NCI-H446 treated with DMSO at 0.1 percent for 48 hours (cell line): ENCODE results near the gene ANGPTL8.

Source experiments
- DNase-seq: peaks from one replicate; lab custom pipeline; 2025; lab: John Stamatoyannopoulos, UW

The ANGPTL8 gene

DNA sequence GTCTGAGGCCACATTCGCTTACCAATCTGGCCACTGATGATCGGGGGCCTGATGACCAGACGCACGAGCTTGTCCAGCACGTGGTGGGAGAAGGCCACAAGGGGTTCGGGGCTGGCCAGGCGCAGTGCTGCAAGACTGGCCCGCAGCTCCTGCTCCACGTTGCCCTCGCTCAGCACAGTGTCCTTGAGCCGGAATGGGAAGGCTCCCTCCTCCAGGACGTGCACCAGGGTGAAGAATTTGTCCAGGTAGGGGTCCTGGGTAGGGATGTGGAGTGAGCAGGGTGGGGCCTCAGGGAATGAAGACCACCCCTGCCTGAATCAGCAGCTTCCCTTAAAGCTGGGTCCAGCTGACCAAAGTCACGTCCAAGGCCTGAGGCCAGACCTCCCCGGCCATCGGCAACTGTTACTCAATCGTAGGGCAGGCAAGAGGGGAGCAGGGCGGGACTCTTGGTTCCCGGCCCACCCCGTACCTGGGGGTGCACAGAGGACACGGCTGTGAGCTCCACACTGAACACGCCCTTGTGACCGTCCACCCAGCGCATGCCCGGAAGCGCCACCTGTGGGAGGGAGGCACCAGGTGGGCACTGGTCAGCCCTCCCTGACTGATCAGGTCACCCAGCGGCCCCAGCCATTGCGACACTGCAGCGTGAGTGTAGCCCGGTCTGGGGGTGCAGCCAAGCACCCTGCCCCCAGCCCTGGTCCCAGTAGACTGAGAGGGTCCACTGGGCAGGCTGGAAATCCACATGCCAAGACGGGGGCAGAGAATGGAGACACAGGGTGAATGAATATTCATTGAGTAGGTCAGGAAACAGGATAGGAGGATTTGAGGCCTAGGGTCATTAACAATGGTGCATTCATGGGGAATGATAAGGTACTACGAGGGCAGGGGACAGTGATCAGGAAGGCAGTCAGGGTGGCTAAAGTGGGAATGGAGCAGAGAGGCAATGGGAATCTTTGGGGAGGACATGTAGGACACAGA is 2.8 kb upstream of the ANGPTL8 start:
- no peak for DNase-seq

DNA sequence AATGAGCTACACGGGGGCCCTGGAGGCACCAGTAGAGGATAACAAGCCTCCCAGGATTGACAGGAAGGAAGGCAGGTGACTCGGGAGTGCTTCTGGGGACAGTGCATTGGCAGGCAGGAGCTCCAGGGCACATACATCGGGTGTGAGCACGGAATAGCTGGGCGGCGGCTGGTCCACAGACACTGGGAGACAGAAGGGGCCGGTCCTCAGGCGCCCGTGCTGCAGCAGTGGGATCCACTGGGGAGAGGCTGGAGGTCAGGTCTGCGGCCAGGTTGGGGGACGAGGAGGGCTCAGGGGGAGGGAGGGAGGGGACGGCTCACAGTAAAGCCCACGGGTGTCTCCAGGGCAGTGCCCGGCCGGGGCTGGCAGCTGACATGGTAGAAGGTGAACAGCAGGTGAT is 2.1 kb upstream of the ANGPTL8 start:
- no peak for DNase-seq

DNA sequence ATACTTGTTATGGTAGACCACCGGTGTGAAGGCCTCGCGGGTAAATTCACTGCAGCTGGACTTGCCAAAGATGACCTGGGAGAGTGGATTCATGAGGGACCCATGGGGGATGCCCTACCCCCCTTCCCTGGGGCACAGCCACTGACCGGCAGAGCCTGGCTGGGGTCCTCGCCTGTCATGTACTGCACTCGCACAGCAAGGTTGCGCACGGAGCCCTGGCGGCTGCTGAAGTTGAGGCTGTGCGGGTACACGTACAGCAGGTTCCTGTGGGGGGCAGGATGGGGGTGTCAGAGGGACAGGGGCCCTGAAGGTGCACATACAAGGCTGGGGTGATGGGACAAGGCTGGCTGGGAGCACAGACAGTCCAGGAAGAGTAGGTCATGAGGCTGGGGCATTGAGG is 1.4 kb upstream of the ANGPTL8 start:
- no peak for DNase-seq

DNA sequence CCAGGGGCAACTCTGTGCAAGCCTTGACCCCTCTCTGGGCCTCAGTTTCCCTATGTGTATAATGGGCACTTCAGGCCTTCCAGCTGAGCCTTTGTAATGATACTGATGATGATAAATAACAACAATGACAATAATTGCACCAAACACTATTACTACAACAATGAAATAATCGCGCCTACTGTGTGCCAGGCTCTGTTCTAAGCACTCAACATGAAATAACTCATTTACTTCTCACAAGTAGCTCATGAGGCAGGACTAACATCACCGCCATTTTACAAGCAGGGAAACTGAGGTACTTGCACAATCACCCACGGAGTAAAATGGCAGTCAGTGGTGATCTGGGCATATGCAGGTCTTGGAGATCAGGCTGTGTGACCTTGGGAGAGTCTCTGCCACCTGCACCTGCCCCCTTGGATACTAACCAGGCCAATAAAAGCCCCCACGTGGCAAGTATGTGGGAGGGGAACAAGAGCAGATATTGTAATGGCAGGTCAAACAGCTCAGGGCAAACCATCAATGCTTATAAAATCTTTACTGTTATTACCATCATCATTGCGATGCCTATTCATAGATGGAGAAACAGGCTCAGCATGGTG is 540 bp upstream of the ANGPTL8 start:
- no peak for DNase-seq

DNA sequence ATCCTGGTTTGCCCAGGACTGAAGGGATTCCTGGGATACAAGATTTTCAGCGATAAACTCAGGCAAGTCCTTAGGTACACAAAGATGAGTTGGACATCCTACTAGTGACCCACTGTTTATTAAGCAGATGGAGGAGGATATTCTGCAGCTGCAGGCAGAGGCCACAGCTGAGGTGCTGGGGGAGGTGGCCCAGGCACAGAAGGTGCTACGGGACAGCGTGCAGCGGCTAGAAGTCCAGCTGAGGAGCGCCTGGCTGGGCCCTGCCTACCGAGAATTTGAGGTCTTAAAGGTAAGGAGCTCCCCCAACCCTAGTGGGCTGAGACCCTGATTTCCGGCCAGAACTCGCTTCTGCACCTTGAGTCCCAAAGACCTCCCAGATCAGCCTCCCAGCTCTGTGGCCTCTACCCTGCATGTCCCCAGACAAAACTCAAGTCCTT is 607 bp downstream of the ANGPTL8 start:
- DNase-seq = no peak

DNA sequence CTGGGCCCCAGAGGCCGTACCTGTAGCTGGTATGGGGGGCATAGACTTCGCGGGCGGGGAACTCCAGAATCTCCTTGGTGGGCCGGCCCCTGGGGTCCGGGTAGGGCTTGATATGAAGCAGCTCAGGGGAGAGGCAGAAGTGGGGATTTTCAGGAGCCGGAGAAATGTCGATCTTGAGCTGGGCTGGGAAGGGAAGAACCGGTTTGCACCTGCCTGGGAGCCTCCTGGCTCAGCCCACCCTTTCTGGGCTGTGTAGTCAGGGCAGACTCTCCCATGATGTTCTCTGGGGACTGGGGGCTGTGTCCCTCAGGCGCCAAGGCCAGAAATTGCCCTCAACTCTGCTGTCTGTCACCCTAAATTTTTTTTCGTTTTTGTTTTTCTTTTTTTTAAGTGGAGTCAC is 2.6 kb downstream of the ANGPTL8 start:
- DNase-seq = no peak

DNA sequence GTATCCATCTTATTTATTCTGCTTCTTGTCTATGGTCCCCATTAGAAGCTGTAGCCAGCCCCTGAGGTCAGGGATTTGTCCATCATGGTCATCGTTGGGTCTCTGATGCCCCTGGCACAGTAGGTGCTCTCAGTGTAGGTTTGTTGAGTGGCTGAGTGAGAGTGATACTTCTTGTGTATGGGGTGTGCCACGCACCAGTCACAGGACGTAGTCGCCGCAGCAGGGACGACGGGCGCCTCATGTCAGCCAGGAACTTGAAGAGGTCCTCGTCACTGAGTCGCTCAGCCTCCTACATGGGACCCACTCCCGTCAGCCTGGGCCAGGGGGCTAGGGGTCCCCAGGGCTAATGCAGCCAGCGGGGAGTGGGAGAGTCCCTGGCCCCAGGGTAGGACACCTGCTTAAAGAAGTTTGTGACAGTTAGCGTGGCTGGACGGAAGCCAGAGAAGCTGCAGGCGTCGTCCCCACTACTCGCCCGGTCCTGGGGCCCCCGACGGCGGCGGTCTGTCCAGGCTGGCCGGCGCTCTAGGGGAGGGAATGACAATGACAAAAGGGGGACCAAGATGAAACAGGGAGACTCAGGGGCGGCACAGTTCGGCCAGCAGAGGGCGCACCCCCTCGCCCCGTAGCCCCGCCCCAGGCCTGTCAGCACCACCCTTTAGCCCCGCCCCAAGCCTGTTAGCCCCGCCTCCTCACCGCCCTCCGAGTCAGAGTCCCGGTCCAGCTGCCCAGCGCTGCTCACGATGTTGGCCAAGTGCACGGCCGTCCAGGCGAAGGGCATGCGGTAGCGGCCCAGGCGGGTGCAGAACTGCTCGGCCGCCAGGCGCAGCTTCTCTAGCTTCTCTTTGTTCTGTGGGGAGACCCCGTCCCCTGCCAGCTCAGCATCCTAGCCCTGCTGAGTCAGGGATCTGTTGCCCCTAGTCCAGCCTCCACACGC is 3.7 kb downstream of the ANGPTL8 start:
- no peak for DNase-seq

DNA sequence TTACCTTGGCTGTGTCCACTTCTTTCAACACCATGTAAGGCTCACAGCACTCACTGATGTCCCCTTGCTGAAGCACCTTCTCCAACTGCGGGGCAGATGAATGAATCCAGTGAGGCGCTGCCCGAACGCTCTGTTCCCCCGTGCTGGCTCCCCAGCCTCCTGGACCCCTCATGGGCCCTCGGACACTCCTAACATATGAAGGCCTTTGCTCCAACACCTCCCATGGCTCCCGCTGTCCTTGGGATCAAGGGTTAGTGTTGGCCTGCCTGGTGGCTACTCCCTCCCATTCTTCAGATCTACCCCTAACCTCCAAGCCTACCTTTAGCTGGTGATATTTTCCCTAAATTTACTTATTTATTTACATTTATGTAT is 4.4 kb downstream of the ANGPTL8 start:
- DNase-seq = no peak

DNA sequence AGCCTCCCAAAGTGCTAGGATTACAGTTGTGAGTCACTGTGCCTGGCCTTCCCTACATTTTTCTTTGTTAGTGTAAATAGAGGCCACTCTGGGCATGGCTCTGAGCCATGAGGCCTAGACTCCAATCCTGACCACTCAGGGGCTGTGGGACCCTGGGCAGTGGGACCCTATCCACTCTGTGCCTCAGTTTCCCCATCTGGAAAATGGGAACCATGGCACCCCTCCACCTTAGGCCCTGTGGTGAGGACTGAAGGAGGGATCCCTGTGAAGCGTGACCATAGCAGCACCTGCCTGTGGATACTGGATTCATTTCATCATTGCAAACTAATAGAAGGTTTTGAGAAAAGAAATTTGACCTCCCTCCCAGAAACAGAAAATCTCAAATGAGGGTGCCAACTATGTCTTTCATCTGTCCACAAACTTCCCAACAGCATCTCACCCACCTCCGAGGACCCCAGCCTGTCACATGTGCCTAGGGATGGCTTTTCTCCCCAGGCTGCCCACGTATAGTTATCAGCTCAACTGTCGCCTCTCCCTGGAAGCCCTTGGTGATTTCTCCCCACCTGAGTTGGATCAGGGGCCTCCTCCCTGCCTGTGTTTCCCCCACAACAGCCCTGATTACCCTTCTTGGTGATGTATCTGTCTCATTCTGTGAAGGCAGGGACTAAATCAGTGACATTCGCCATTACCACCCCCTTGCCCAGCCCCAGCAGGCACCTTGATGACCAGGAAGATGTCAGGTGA is 5.6 kb downstream of the ANGPTL8 start:
- DNase-seq = no peak

DNA sequence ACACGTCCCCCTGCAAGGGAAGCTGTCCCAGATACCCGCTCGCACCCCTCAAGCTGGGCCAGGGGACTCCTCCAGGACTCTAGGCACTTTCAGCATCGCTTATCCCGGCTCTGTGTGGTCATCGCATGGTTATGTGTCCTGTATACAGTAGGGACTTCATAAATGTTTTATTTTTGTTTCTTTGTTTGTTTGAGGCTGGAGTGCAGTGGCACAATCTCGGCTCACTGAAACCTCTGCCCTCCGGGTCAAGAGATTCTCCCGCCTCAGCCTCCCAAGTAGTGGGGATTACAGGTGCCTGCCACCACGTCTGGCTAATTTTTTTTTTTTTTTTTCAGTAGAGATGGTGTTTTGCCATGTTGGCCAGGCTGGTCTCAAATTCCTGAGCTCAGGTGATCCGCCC is 7.5 kb downstream of the ANGPTL8 start:
- no peak for DNase-seq

DNA sequence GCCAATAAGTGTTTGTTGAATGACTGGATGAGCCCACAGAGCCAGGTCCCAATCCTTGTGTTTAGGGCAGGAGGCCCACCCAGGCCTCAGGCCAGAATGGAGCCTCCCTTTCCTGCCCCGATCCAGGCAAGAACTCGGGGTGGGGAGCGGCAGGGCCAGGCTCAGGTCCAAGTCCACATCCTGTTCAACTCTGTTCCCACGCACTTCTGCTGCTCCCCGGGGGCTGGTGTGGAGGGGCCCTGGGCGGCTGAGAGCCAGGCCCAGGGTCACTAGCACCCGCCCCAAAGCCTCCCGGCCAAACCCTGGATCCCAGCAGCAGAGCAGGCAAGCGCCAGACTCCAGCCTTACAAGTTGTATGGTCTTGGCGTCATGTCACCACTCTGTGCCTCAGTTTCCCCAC is 8.0 kb downstream of the ANGPTL8 start:
- DNase-seq = no peak

DNA sequence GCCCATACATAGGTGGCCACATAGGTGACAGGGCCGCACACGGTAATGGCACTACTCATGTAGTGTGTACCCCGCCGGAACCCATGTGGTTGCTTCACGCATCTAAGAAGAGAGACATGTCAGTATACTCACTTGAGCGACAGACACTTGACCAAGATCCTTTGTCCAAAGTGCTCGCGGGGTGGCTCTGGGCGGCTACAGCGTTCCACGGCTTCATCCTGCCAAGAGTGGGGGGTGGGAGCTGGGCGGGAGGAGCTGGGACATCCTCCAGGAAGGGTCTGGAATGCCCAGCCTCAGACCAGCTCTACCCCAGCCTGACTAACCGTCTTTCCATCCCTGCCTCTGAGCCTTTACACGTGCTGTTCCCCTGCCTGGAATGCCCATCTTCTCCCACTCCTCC is 8.5 kb downstream of the ANGPTL8 start:
- DNase-seq = no peak

DNA sequence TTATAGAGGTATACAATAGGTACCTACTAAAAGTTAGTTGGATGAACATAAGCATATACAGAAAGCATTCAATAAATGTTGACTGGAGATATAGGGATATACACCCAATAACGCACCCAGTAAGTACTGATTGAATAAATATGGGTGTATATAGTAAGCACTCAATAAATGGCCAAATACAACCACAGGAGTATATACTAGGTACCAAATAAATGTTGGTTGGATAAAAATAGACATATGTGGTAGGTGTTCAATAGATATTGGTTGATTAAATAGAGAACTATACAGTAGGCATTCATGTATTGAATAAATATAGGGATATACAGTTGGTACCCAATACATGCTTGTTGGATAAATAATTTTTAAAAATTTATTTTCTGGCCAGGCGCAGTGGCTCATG is 9.4 kb downstream of the ANGPTL8 start:
- DNase-seq = no peak

DNA sequence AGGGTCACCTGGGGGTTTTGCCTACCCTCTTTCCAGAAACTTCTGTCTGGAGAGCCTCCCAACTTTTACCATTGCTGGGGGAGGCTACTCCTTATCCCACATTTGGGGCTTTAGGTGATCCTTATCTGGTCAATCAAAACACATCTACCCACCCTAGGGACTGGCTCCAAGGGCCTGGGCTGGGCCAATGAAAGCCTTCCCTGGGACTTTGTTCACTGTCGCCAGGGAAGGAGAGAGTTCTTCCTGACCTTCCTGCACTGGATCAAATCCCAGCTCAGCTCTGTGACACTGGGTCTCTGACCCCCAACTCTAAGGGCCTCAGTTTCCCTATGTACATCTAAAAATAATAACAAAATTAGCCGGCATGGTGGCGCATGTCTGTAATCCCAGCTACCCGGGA is 11.8 kb downstream of the ANGPTL8 start:
- DNase-seq = no peak

DNA sequence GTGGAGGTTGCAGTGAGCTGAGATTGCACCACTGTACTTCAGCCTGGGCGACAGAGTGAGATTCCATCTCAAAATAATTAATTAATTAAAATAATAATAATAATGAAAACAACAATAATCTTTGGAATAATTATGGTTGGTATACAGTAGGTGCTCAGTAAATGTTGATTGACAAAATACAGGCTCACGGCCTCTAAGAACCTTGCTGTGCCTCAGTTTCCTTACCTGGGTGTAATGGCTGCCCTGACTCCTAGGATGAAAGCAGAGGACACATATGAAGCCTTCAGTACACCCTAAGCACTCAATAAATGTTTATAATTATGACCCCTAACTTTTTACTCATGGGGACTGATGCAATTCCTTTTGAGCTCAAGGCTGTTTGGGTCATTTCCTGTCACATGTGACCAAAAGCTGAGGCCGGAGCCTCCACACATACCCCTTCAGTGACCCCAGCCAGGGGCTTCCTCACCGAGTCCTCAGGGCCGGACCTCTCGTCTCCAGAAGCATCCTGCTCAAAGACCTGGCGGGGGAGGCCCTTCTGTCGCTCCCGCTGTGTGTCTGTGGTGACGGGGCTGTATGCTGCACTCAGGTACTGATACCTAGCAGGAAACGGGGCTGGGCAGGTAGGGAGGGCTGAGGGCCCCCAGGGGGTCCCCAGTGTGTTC is 12.4 kb downstream of the ANGPTL8 start:
- DNase-seq = no peak

DNA sequence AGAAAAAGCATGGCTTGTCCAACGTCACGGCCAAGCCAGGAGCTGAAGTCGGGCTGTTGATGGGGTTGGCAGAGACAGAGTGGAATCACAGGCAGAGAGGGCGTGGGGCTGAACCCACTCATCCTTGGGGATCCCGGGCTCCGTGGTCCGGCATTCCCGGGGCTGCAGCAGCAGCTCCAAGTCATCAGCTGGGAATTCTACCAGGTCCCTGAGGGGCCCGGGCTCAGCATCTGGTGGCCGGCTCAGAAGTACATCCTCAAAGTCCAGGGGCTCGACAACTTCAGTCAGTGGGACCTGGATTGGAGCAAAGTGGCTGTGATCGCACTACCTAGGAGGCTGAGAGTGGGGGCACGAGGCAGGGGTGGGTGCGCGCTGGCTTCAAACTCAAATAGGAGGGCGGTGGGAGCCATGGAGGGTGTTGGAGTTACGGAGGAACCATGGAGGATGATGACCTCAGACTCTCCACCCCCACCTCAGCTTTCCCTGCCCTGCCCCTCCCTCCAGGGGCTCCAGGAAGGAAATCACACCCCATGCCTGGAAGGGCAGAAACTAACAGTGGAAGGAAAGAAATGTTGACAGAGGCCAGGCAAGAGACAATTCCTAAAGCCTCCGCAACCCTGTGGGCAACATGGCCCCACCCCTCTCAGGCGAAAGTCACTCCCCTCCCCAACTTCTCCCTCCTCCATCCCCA is 13.4 kb downstream of the ANGPTL8 start:
- no peak for DNase-seq

DNA sequence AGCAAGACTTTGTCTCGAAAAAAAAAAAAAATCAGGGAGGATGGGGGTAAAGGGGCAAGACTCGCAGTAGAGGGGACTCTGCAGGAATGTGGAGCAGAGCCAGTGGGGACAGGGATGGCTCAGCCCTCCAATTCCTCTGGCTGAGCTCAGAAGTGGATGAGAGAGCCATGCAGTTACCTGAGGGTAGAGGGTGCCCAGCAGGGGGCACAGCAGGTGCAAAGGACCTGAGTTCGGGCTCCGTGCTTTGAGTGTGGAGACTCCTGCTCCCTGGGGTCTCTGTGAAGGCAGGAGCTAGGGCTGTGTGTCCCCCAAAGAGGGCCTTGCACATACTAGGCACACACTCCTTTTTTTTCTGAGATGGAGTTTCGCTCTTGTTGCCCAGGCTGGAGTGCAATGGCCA is 15.2 kb downstream of the ANGPTL8 start:
- DNase-seq = no peak

DNA sequence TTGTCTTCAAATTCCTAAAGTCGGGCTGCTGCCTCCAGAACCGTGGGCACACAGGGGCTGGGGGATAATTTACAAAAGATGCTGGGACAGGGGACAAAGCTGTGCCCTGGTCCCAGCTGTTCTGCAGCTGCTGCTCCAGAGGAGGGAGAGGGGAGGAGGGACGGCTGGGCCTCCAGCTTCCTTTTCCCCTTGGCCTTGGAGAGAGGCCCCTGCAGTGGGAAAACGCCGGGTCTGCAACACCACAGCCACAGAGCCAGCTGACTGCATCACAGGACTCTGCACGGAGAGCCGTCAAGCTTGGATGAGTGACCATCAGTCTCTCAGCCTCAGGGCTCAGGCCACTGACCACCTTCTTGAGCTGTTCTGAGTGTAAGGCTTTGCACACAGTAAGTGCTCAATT is 16.8 kb downstream of the ANGPTL8 start:
- DNase-seq = no peak

DNA sequence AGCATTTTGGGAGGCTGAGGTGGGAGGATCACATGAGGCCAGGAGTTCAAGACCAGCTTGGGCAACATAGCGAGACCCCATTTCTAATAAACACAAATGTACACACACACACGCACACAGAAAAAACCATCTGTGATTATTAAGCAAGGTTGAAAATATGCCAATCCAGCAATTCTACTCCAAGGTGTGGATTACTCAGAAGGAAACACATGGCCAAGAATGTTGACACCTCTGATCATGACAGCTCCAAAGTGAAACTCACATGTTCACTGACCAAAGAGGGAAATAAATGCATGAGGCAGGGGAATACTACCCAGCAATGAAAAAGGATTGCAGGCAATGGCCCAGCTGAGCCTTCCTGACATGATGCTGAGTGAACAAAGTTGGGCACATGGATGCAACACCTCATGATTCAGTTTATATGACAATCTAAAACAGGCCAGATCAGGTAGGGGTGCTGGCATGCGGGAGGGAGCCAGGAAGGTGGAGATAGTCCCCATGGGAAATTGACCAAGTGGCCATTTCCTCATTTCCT is 18.5 kb downstream of the ANGPTL8 start:
- no peak for DNase-seq

DNA sequence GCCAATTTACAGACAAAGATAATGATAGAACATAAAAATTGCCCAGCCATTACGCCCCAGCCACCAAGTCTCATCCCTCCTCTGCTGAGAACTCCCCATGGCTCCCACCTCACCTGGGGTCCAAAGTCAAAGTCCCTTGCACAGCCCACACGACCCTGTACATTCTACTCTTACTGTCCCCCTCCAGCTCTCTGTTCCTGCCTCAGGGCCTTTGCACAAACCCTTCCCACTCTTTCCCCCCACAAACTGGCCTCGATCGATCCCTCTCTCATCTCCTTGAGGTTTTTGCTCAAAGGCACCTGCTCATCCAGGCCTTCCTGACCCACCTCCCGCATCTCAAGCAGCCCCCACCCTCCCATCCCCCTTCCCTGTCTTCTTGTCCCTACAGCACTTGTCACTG is 21.6 kb downstream of the ANGPTL8 start:
- DNase-seq = no peak
